NCI-H524 treated with DMSO at 0.1 percent for 48 hours (cell line): ENCODE data around the gene FCHSD2.
"Not testable (repeated sequence)": the region's sequence is repeated elsewhere in the genome, so short reads cannot be mapped to it uniquely, and the experiment has no call there.

Experiments
- DNase-seq: peaks from one replicate; lab custom pipeline; 2025; lab: John Stamatoyannopoulos, UW

Gene FCHSD2

DNA sequence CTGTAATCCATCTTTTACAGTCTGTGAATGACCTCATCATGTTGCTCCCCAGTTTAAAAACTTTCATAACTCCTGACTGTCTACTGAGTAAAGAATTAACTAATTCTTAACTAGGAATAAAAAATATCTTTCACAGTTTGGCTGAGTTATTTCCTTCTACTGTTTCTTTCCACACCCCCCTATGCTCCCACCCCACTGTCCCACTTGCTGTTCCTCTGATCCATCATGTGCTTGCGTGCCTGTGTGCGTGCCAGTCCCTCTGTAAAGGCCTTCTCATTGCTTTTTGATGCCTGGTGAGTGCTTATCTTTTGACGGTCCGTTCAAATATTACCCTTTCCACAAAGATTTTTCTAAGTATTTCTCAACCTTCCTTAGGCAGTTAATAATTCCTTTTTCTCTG, 272.3 kb downstream of the FCHSD2 start:
- DNase-seq: no peak

DNA sequence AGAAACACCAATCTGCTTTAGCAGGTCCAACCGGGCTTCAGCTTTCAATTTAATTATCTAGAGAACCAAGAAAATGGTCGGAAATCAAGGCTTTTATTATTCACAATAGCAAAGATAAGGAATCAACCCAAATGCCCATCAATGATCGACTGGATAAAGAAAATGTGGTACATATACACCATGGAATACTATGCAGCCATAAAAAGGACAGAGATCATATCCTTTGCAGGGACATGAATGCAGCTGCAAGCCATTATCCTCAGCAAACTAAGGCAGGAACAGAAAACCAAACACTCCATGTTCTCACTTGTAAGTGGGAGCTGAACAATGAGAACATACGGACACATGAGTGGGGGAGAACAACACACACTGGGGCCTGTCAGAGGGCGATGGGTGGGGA, 274.1 kb downstream of the FCHSD2 start:
- DNase-seq: no peak

DNA sequence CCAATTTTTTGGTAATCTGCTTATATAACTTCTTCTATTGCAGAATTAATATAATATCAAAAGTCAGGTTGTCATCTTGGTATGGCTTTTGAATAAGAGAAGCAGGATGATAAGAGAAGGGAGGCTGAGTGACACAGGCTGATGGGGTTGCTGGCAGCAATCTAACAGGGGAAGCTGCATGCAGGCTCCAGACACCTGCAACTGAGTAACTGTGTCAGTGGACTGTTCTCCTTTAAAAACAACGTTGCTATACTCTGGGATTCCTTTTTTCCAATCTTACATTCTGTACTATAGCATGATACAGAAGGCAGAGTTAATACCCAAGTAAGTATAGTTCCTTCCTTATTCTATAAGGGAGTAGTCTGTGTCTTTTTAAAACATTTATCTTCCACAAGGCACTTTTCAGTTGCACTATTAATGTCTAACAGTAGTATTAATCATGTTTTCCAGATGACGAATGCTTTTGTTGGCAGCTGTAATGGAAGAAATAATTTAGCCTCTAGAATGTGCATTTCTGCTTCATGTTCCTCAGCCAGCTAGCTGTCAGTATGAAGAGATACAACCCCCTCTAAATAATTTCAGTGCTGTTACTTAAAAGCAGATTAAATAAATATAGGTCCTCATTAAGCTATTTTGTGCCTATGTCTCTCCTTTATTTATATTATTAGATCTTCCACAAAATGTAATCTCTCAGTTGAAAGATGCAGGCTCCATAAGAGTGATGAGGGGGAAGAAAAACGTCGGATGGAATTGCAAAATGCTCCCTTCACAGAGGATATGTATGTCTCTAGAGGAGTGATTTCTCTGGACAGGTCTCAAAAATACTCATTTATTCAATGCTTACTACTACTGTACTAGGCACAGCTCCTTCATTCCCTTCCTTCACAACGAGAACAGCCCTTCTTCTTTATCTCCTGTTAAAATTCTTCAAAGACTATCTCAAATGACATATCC, 277.1 kb downstream of the FCHSD2 start:
- DNase-seq: no peak

GRCh38 chr11:72863916-72864315, 278.2 kb downstream of the FCHSD2 start:
- no peak for DNase-seq

DNA sequence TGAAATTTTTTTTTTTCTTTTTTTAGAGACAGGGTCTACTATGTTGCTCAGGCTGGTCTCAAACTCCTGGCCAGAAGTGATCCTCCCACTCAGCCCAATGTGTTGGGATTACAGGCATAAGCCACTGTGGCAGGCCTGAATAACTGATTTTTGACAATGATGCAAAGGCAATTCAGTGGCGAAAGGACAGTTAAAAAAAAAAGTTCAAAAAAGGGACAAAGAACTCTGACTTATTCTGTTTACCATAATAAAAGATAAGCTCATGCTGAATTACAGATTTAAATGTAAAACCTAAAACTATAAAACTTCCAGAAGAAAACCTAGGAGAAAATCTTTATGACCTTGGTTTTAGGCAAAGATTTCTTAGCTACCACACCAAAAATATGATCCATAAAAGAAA, 279.0 kb downstream of the FCHSD2 start:
- no peak for DNase-seq

GRCh38 chr11:72860592-72860991, 281.5 kb downstream of the FCHSD2 start:
- DNase-seq: no peak

- DNase-seq: no peak
Measured at GRCh38 chr11:72860010-72860409, 282.1 kb downstream of the FCHSD2 start.

DNA sequence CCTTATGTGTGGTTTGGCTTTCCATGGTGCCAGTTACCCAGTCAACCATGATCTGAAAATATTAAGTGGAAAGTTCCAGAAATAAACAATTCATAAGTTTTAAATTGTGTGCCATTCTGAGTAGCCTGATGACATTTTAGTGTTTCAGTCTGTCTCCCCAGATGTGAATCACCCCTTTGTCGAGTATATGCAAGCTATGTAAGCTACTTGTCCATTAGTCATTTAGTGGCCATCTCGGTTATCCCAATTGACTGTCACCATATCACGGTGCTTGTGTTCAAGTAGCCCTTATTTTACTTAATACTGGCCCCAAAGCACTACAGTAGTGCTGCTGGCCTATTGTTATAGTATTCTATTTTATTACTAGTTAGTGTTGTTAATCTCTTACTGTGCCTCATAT, 283.0 kb downstream of the FCHSD2 start:
- DNase-seq: no peak

GRCh38 chr11:72858267-72858666, 283.9 kb downstream of the FCHSD2 start:
- not testable (repeated sequence) for DNase-seq

GRCh38 chr11:72856551-72857345, 285.4 kb downstream of the FCHSD2 start:
- no peak for DNase-seq

DNA sequence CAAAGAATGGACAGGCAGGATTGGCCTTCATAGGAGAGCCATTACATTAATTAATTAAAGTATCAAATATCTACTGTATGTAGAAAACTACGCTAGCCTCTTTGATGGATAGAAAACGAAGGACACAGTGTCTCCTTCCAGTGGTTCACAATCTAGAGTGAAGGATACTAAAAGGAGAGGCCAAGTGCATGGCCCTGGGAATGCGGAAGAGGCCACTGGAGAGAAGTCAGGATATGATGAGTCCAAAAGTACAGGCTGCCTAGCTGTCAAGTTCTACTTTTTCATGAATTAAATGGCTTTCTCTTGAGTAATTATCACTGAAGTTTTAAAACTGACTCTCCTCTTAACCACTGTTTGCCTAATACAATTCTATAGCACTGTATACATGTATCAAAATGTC, 286.1 kb downstream of the FCHSD2 start:
- DNase-seq: no peak

GRCh38 chr11:72851726-72852125, 290.4 kb downstream of the FCHSD2 start:
- DNase-seq: no peak

- DNase-seq: no peak
Measured at GRCh38 chr11:72850832-72851231, 291.3 kb downstream of the FCHSD2 start.

GRCh38 chr11:72848846-72849466, 293.2 kb downstream of the FCHSD2 start:
- no peak for DNase-seq

DNA sequence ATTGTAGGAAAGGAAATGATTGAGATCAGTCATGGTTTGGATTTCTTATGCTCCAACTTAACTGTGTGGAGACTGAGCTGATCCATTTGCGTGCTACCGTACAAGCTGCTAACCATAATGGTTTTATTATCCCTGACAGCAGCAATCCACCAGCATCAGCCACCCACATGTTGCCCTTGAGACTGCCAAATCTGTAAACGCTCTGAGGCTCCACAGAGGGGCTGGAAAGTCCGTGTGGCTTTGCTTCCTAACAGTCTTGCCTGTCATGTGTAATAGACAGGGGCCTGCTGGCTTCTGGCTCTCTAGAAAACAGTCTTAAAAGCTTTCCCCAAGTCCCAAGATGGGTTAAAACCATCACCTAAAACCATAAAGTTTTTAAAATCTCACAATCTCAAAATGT, 297.8 kb downstream of the FCHSD2 start:
- no peak for DNase-seq

- no peak for DNase-seq
Measured at GRCh38 chr11:72842653-72843330, 299.3 kb downstream of the FCHSD2 start.

DNA sequence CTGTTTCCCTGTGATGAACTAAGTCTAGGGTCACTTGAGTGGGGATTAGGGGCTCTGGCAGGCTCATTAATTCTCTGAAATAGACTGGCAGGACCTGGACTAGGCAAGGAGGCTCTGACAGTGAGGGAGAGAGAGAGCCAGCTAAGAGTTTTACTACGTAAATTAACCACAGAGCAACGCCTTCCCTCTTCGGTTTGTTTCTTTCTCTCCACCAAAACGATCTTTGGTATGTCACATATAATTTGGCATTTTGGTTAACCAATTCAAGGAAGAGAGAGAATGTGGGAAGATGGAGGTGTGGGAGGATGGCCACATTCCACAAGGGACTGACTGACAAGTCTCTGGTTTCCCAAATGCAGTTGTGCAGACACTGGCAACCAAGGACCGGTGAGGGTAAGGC, 300.0 kb downstream of the FCHSD2 start:
- DNase-seq: peak; percentile 22

DNA sequence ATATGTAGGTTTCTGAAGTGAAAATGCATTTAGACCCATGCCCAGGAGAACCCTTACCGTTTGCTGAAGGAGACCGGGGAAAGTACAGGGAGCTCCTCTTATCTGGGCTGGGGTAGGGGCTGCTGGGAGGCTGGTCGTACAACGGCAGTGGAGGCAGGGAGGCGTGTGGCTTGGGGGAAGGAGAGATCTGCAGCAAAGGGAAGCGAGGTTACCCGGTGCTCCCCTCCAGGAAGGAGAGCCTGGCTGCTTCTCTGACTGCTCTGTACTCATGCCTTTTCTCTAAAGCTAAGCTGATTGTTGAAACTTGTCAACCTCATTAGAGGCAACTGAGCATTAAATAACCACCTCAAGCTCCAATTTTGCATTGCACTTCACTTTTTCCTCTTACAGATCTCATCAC, 300.7 kb downstream of the FCHSD2 start:
- DNase-seq: no peak

DNA sequence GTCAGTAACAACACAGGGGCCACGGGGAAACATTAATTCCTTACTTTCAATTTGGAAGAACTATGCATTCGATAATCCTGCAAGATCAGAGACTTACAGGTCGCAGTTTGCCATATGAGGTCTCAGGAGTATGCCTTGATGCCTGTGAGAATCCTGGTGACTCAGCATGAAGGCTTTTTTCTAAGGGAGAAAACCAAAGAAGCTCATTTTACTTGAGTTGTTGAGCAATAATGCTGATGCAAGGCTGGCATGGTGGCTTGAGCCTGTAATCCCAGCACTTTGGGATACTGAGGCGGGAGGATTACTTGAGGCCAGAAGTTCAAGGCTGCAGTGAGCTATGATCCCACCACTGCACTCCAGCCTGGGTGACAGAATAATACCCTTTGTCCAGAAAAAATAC, 301.3 kb downstream of the FCHSD2 start:
- no peak for DNase-seq

DNA sequence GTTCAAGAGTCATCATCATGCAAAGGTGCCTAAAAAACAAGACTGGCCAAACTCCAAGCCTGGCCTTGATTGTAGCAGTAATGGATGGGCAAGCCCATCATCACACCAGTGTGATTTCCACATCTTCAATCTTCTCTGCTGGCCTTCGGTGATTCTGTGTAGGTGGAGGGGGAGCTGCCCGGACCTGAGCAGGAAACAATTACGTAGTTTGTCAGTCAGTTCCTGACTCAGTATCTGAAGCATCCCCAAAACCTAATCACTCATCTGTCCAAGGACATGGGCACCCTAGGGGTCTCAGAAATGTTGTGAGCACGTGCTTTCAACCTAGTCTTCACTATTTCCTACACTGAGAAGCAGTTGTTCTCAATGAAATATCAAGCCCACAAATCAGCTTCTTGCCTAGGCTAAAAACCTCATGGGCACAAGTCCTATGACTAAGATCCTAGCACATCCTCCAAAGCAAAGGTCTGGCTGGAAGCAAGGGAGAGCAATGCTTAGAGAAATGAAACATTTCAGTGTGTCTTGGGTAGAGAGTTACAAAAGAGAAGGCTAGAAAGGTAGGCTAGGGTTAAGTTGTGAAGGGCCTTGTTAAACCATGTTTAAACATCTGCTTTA, 303.3 kb downstream of the FCHSD2 start:
- DNase-seq: no peak

DNA sequence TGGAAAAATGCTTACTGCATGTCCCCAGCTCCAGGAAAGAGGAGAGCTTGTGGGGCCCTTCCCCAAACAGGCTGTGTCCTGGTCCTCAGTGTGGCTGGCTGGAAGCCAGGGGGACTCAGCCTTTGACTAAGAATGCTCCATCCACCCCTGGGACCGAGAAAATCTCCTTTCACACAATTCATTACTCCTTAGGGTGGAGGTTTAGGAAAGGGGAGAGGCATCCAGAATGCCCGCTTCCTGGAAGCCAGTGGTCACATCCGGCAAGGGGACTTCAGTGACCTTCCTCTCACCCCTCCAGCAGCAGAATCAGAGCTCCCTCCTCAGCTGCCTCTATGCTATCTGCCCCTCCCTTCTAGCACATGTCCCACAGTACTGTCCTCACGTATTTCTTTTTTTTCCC, 306.0 kb downstream of the FCHSD2 start:
- DNase-seq: no peak

- no peak for DNase-seq
Measured at GRCh38 chr11:72834905-72835304, 307.2 kb downstream of the FCHSD2 start.
